Inflammatory macrophage (primary cell): Measurements from ENCODE around the gene SCNN1A.

Experiments
- DNase-seq, 2 donors: peaks; one replicate each; pipeline ENCODE4 v3.0.0-alpha.2; 2020 to 2022

Gene SCNN1A

GRCh38 chr12:6383572-6384498 is 8.5 kb upstream of the SCNN1A start, which contains the start of gene LTBR:
TSS of gene LTBR (plus strand) at chr12:6384162. CDS start at chr12:6384359, 197 bp downstream.
- DNase-seq, result peak; percentile 96

- no peak for DNase-seq
Measured at GRCh38 chr12:6382982-6383381, 7.6 kb upstream of the SCNN1A start.

GRCh38 chr12:6382371-6382770 is 7.0 kb upstream of the SCNN1A start:
- no peak for DNase-seq

GRCh38 chr12:6380141-6381121 is 5.1 kb upstream of the SCNN1A start:
- no peak for DNase-seq

- DNase-seq, result peak in 1 of 2 donors; percentile 23
Measured at GRCh38 chr12:6378709-6379472, 3.5 kb upstream of the SCNN1A start.

GRCh38 chr12:6377667-6377994 is 2.3 kb upstream of the SCNN1A start:
- DNase-seq, result no peak

- DNase-seq, result no peak
Measured at GRCh38 chr12:6376870-6377666, 1.7 kb upstream of the SCNN1A start.

- DNase-seq, result peak; percentile 34 to 58
Measured at GRCh38 chr12:6376079-6376869, 911 bp upstream of the SCNN1A start.

GRCh38 chr12:6374786-6375160 is 590 bp downstream of the SCNN1A start:
- no peak for DNase-seq

- no peak for DNase-seq
Measured at GRCh38 chr12:6374028-6374785, 1.2 kb downstream of the SCNN1A start.

- DNase-seq, result no peak
Measured at GRCh38 chr12:6373022-6373787, 2.2 kb downstream of the SCNN1A start.

- peak in 1 of 2 donors; percentile 46 for DNase-seq
Measured at GRCh38 chr12:6372403-6373003, 2.9 kb downstream of the SCNN1A start.

- no peak for DNase-seq
Measured at GRCh38 chr12:6370994-6371754, 4.2 kb downstream of the SCNN1A start.

- DNase-seq, result no peak
Measured at GRCh38 chr12:6370576-6370935, 4.8 kb downstream of the SCNN1A start.

GRCh38 chr12:6369916-6370575 is 5.3 kb downstream of the SCNN1A start:
- DNase-seq, result no peak

- DNase-seq, result no peak
Measured at GRCh38 chr12:6368906-6369525, 6.3 kb downstream of the SCNN1A start.
